OCI-LY3 (cell line): ENCODE results near the gene MAD1L1.

Experiments used
- EZH2phosphoT487 ChIP-seq: fragments of 200-600 bp; shearing (Covaris generic); IDR thresholded peaks from 2 replicates; pipeline ENCODE4 v1.6.1; 2018; ENCODE audit warnings: antibody characterized with exemption, mixed run types, low read depth
- TF ChIP-seq, protein P1 (sequence below): fragments of 200-600, 300-600 bp; sonication (generic); IDR thresholded peaks from 2 replicates; pipeline ENCODE4 v1.5.1; 2014; ENCODE audit warnings: antibody characterized with exemption, low read length, low read depth

GRCh38 chr7:2159176-2159520 lies 73.6 kb downstream of the MAD1L1 start:
- TF ChIP-seq, protein P1, sequence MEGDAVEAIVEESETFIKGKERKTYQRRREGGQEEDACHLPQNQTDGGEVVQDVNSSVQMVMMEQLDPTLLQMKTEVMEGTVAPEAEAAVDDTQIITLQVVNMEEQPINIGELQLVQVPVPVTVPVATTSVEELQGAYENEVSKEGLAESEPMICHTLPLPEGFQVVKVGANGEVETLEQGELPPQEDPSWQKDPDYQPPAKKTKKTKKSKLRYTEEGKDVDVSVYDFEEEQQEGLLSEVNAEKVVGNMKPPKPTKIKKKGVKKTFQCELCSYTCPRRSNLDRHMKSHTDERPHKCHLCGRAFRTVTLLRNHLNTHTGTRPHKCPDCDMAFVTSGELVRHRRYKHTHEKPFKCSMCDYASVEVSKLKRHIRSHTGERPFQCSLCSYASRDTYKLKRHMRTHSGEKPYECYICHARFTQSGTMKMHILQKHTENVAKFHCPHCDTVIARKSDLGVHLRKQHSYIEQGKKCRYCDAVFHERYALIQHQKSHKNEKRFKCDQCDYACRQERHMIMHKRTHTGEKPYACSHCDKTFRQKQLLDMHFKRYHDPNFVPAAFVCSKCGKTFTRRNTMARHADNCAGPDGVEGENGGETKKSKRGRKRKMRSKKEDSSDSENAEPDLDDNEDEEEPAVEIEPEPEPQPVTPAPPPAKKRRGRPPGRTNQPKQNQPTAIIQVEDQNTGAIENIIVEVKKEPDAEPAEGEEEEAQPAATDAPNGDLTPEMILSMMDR = no peak
- TF ChIP-seq EZH2phosphoT487 = no peak
